GM12891 (cell line): Measurements from ENCODE around the gene MST1.

Source experiments
- POLR2A ChIP-seq: IDR thresholded peaks from 2 replicates; pipeline ENCODE4 v1.6.1; 2011; ENCODE audit warnings: low read depth, low read length, control low read depth
- POLR2AphosphoS5 ChIP-seq: IDR thresholded peaks from 2 replicates; pipeline ENCODE4 v1.6.1; 2011; ENCODE audit warnings: low read depth, low read length, control low read depth
- SPI1 ChIP-seq: IDR thresholded peaks from 2 replicates; pipeline ENCODE4 v1.6.1; 2011; ENCODE audit warnings: low read depth, low read length, control low read depth

- TF ChIP-seq POLR2AphosphoS5 (no peak), POLR2A (no peak), SPI1 (no peak)
These were observed 29.6 kb upstream of the MST1 start for GRCh38 chr3:49718858-49719213.
